Naive thymus-derived CD4-positive, alpha-beta T cell (primary cell): ENCODE results near the gene HMCES. TPM values are rescaled to one million over a fixed set of nuclear protein-coding genes. Genes with fewer than 3 reads are reported as not detected.
"Not testable (repeated sequence)": the region's sequence is repeated elsewhere in the genome, so short reads cannot be mapped to it uniquely, and the experiment has no call there.

Source experiments
- ATAC-seq: fragments of 150-1000 bp; cut with Tn5 transposase; 2 replicates; pipeline ENCODE4 v1.10.0; 2021; ENCODE audit warnings: mild to moderate bottlenecking, moderate library complexity
- CTCF ChIA-PET: fragments of 350-600 bp; sonication (Branson Sonifier 250); formaldehyde crosslinking; loops from one replicate; lab custom pipeline; 2021; ENCODE audit warnings: antibody characterized with exemption; lab: Charles Lee
- POLR2A ChIA-PET: fragments of 350-600 bp; sonication (Branson Sonifier 250); formaldehyde crosslinking; loops from one replicate; lab custom pipeline; 2021; ENCODE audit warnings: antibody characterized with exemption, inconsistent platforms; lab: Charles Lee
- DNase-seq, 9 donors: peaks; one replicate each; pipeline versions ENCODE4 v3.0.0 to v3.0.0-alpha.2; 2020 to 2022; ENCODE audit warnings: mixed read lengths in 1 of 9
- H3K27ac ChIP-seq: one replicate; pipeline ENCODE4 v1.7.0; 2013; ENCODE audit warnings: mild to moderate bottlenecking, low read depth, low read length, moderate library complexity
- H3K27me3 ChIP-seq, 2 donors: one replicate each; pipeline ENCODE4 v1.7.0; 2013; ENCODE audit warnings: low read length in 2 of 2, mild to moderate bottlenecking in 2 of 2, moderate library complexity in 2 of 2; ENCODE audit not compliant: control insufficient read depth in 2 of 2, insufficient read depth in 2 of 2
- H3K36me3 ChIP-seq, 3 experiments: 1 replicate in 2 of 3; 2 replicates in 1 of 3; pipeline ENCODE4 v1.7.0; 2013; ENCODE audit warnings: low read length in 3 of 3, mild to moderate bottlenecking in 3 of 3, moderate library complexity in 1 of 3; ENCODE audit not compliant: insufficient read depth in 3 of 3, control insufficient read depth in 2 of 3
- H3K4me1 ChIP-seq, 2 donors: one replicate each; pipeline ENCODE4 v1.7.0; 2013; ENCODE audit warnings: low read length in 2 of 2, mild to moderate bottlenecking in 2 of 2, moderate library complexity in 1 of 2; ENCODE audit not compliant: control insufficient read depth in 2 of 2, insufficient read depth in 2 of 2
- H3K4me3 ChIP-seq: 2 replicates; pipeline ENCODE4 v1.7.0; 2013; ENCODE audit warnings: mild to moderate bottlenecking, low read length
- H3K9me3 ChIP-seq, 3 experiments: 1 replicate in 2 of 3; 2 replicates in 1 of 3; pipeline ENCODE4 v1.7.0; 2013; ENCODE audit warnings: low read length in 3 of 3; ENCODE audit not compliant: control insufficient read depth in 2 of 3
- H3K27ac Mint-ChIP-seq, 9 donors: one replicate each; pipeline ENCODE4 v1.8.0; 2020 to 2022; ENCODE audit warnings: mixed read lengths in 9 of 9, mild to moderate bottlenecking in 8 of 9, moderate library complexity in 5 of 9, inconsistent platforms in 2 of 9
- H3K27me3 Mint-ChIP-seq, 5 donors: one replicate each; pipeline ENCODE4 v1.8.0; 2021 to 2022; ENCODE audit warnings: mixed read lengths in 5 of 5, mild to moderate bottlenecking in 1 of 5
- H3K36me3 Mint-ChIP-seq, 5 donors: one replicate each; pipeline ENCODE4 v1.8.0; 2020 to 2022; ENCODE audit warnings: mixed read lengths in 5 of 5, mild to moderate bottlenecking in 3 of 5, inconsistent platforms in 1 of 5
- H3K4me1 Mint-ChIP-seq, 7 donors: one replicate each; pipeline ENCODE4 v1.8.0; 2020 to 2022; ENCODE audit warnings: mixed read lengths in 7 of 7, mild to moderate bottlenecking in 3 of 7, inconsistent platforms in 1 of 7
- H3K4me3 Mint-ChIP-seq, 10 donors: one replicate each; pipeline ENCODE4 v1.8.0; 2020 to 2022; ENCODE audit warnings: mild to moderate bottlenecking in 10 of 10, mixed read lengths in 10 of 10, moderate library complexity in 6 of 10, inconsistent platforms in 2 of 10
- H3K9me3 Mint-ChIP-seq, 11 donors: one replicate each; pipeline ENCODE4 v1.8.0; 2020 to 2022; ENCODE audit warnings: mixed read lengths in 11 of 11, mild to moderate bottlenecking in 4 of 11, inconsistent platforms in 1 of 11, moderate library complexity in 1 of 11
- intact Hi-C, 2 donors: fragments of 100-400 bp; cut with micrococcal nuclease; formaldehyde crosslinking; loops; one replicate each; pipeline ENCODE4 v1.15.1; 2023
- polyA plus RNA-seq, 2 donors: library from polyadenylated mRNA; unstranded; fragments of 300-500 nt; fragmentation: Illumina TruSeq; gene quantifications; one replicate each; pipeline ENCODE4 v1.2.3, GENCODE V29; 2021
- total RNA-seq, 6 experiments: library from RNA in 5 of 6; stranded (reverse) in 5 of 6; gene quantifications; 1 replicate in 5 of 6; 2 replicates in 1 of 6; pipeline ENCODE4 v1.2.3 and lab custom pipeline; 2021 to 2026

Gene HMCES
- total and polyA plus RNA-seq, 7 experiments from 2014 or later = 45.7 to 135 (median 56.3) TPM

GRCh38 chr3:129346695-129347457 is 68.2 kb downstream of the HMCES start:
- peaks cover 0 to 2% (median 0%) of the 10 kb centered on the region in 11 donors for H3K9me3 Mint-ChIP-seq
- Histone ChIP-seq H3K4me3 (no peak overlapping the region), H3K36me3 (no peaks in the 10 kb centered on the region), H3K27ac (no peak overlapping the region), H3K9me3 (no peaks in the 10 kb centered on the region), H3K4me1 (no peaks in the 10 kb centered on the region), H3K27me3 (no peaks in the 10 kb centered on the region)
- H3K36me3 Mint-ChIP-seq = no peaks in the 10 kb centered on the region
- POLR2A ChIA-PET = no interaction called here
- H3K27ac Mint-ChIP-seq = no peak overlapping the region
- peaks cover 0 to 8% (median 5%) of the 10 kb centered on the region in 7 donors for H3K4me1 Mint-ChIP-seq
- ATAC-seq = no peak
- intact Hi-C loops = no loop called here
- no peak for DNase-seq
- no peak overlapping the region for H3K4me3 Mint-ChIP-seq
- peaks cover 22 to 38% (median 29%) of the 10 kb centered on the region in 5 donors for H3K27me3 Mint-ChIP-seq
- CTCF ChIA-PET = no interaction called here

DNA sequence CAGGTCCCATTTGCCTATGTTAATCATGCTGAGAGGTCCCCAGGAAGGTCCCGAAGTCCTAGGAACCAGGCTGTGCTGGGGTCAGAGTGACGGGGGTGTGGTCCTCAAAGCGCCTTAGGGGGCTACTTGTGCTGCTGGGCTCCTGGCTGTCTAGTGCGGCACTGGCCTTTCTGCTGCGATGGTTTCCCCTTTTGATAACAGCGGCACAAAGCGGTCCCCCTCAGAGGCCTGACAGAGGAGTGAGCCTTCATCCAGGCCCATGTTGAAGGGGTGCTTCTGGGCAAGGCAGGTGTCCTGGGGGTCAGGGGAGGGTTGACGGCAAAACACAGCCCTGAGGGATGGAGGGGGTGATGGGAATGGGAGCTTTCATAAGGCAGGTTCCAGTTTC is 68.8 kb downstream of the HMCES start:
- H3K27ac Mint-ChIP-seq = no peak overlapping the region
- peaks cover 20 to 37% (median 24%) of the 10 kb centered on the region in 5 donors for H3K27me3 Mint-ChIP-seq
- Histone ChIP-seq H3K27me3 (no peaks in the 10 kb centered on the region), H3K4me1 (no peaks in the 10 kb centered on the region), H3K36me3 (no peaks in the 10 kb centered on the region), H3K9me3 (no peaks in the 10 kb centered on the region), H3K27ac (no peak overlapping the region), H3K4me3 (no peak overlapping the region)
- H3K9me3 Mint-ChIP-seq = peaks cover 0 to 2% (median 0%) of the 10 kb centered on the region in 11 donors
- intact Hi-C loops = no loop called here
- no peaks in the 10 kb centered on the region for H3K36me3 Mint-ChIP-seq
- H3K4me3 Mint-ChIP-seq = no peak overlapping the region
- ChIA-PET POLR2A (no interaction called here), CTCF (no interaction called here)
- ATAC-seq = no peak
- H3K4me1 Mint-ChIP-seq = peaks cover 0 to 8% (median 5%) of the 10 kb centered on the region in 7 donors
- no peak for DNase-seq

- no peak for ATAC-seq
- Mint-ChIP-seq H3K4me3 (no peak overlapping the region), H3K9me3 (peaks cover 0 to 2% (median 0%) of the 10 kb centered on the region in 11 donors), H3K27me3 (peaks cover 11 to 25% (median 14%) of the 10 kb centered on the region in 5 donors), H3K4me1 (peaks cover 0 to 6% (median 3%) of the 10 kb centered on the region in 7 donors), H3K27ac (no peak overlapping the region), H3K36me3 (no peaks in the 10 kb centered on the region)
- H3K4me1 ChIP-seq = no peaks in the 10 kb centered on the region
- no peak for DNase-seq
- ChIA-PET POLR2A (interaction anchor here (0.5 kb wide), 1 partner anchor 698 kb away, joined by 6 read pairs; the partner anchor contains the start of gene RPN1), CTCF (no interaction called here)
- H3K36me3 ChIP-seq = no peaks in the 10 kb centered on the region
- no peak overlapping the region for H3K27ac ChIP-seq
- H3K27me3 ChIP-seq = no peaks in the 10 kb centered on the region
- H3K9me3 ChIP-seq = no peaks in the 10 kb centered on the region
- no peak overlapping the region for H3K4me3 ChIP-seq
- intact Hi-C loops = no loop called here
These were observed 70.1 kb downstream of the HMCES start for GRCh38 chr3:129348734-129349133.

GRCh38 chr3:129349169-129349568 is 70.5 kb downstream of the HMCES start:
- POLR2A ChIA-PET = not testable (repeated sequence)

GRCh38 chr3:129349791-129350190 is 71.1 kb downstream of the HMCES start:
- Mint-ChIP-seq H3K27me3 (peaks cover 9 to 21% (median 11%) of the 10 kb centered on the region in 5 donors), H3K4me3 (no peak overlapping the region), H3K9me3 (peaks cover 0 to 2% (median 0%) of the 10 kb centered on the region in 11 donors), H3K36me3 (no peaks in the 10 kb centered on the region), H3K27ac (peak overlapping the region in 1 of 9 donors; percentile 41), H3K4me1 (peaks cover 0 to 6% (median 2%) of the 10 kb centered on the region in 7 donors)
- Histone ChIP-seq H3K27me3 (no peaks in the 10 kb centered on the region), H3K27ac (no peak overlapping the region), H3K36me3 (no peaks in the 10 kb centered on the region), H3K9me3 (no peaks in the 10 kb centered on the region), H3K4me1 (no peaks in the 10 kb centered on the region), H3K4me3 (no peak overlapping the region)
- POLR2A ChIA-PET = no interaction called here
- CTCF ChIA-PET = interaction anchor here (0.7 kb wide), 1 partner anchor 103 kb away, joined by 3 read pairs; no protein-coding TSS in a partner anchor
- no peak for ATAC-seq
- DNase-seq = no peak
- intact Hi-C loops = no loop called here

More at GRCh38 chr3:129349169-129349568, 70.5 kb downstream of the HMCES start:
- H3K4me3 ChIP-seq, H3K36me3 ChIP-seq, H3K27ac ChIP-seq, H3K4me1 Mint-ChIP-seq, H3K27ac Mint-ChIP-seq, ATAC-seq, H3K4me1 ChIP-seq, H3K9me3 Mint-ChIP-seq, H3K9me3 ChIP-seq, intact Hi-C loops, H3K4me3 Mint-ChIP-seq, DNase-seq, H3K27me3 ChIP-seq, H3K36me3 Mint-ChIP-seq: not testable (repeated sequence)
- peaks cover 11 to 25% (median 13%) of the 10 kb centered on the region in 5 donors for H3K27me3 Mint-ChIP-seq
- CTCF ChIA-PET = interaction anchor here (0.7 kb wide), 1 partner anchor 102 kb away, joined by 3 read pairs; no protein-coding TSS in a partner anchor

DNA sequence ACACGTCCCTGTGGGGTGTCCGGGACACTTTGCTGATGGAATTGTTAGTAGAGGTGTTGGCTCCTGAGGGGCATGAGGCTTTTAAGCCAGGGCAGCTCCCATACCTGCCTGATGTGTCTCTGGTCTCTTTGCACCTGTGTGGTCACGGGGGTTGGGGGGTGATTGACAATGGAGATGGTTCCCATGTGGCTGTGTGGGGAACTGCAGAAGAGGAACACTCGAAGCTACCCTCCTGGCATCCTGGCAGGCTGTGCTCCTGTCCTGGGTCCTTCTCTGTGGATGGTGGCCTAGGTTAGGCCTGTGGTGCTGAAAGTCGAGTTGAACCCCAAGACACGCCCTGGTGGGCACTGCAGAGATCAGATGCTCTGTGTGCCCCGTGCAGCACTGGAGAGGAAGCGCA is 73.4 kb downstream of the HMCES start:
- Mint-ChIP-seq H3K27me3 (peaks cover 0 to 3% (median 0%) of the 10 kb centered on the region in 5 donors), H3K27ac (no peak overlapping the region), H3K4me1 (peaks cover 0 to 3% (median 0%) of the 10 kb centered on the region in 7 donors), H3K4me3 (no peak overlapping the region), H3K9me3 (peaks cover 0 to 2% (median 0%) of the 10 kb centered on the region in 11 donors), H3K36me3 (peaks cover 0 to 4% (median 0%) of the 10 kb centered on the region in 5 donors)
- CTCF ChIA-PET = no interaction called here
- no peak overlapping the region for H3K4me3 ChIP-seq
- no peaks in the 10 kb centered on the region for H3K36me3 ChIP-seq
- DNase-seq (no peak), ATAC-seq (peak; percentile 29)
- H3K27ac ChIP-seq = no peak overlapping the region
- no peaks in the 10 kb centered on the region for H3K4me1 ChIP-seq
- intact Hi-C loops = no loop called here
- no peaks in the 10 kb centered on the region for H3K27me3 ChIP-seq
- no peaks in the 10 kb centered on the region for H3K9me3 ChIP-seq
- POLR2A ChIA-PET = interaction anchor here (0.8 kb wide), 1 partner anchor 36 kb away, joined by 3 read pairs; a partner anchor contains a TSS
